ENCODE results near the gene GTF3C2. TPM values are rescaled to one million over a fixed set of nuclear protein-coding genes. Genes with fewer than 3 reads are reported as not detected.

GTF3C2 gene
- total RNA-seq, 1 experiment from 2014 or later, result 77.7 TPM

GRCh38 chr2:27314709-27315108, 41.9 kb downstream of the GTF3C2 start:
- Histone ChIP-seq H3K36me3 (ENCODE audit: control insufficient read depth, insufficient read depth, low read length) (no peaks in the 10 kb centered on the region), H3K9me3 (ENCODE audit: control insufficient read depth, insufficient read depth, low read depth, low read length) (no peaks in the 10 kb centered on the region), H3K4me1 (ENCODE audit: control insufficient read depth, insufficient read depth, low read length) (no peaks in the 10 kb centered on the region), H3K27ac (ENCODE audit: low read length) (no peak overlapping the region), H3K27me3 (ENCODE audit: control insufficient read depth, insufficient read depth, low read length) (no peaks in the 10 kb centered on the region), H3K4me3 (ENCODE audit: low read depth in 2 of 2, low read length in 2 of 2) (no peak overlapping the region)
- ChIA-PET CTCF (no interaction called here), POLR2A (no interaction called here)
- TF ChIP-seq REST (IDR thresholded peaks at IDR 0.05; ENCODE audit: insufficient read depth in 1 of 2, low read depth in 2 of 2, low read length in 1 of 2) (no peak), CTCF (IDR thresholded peaks at IDR 0.05) (no peak), SIN3A (IDR thresholded peaks at IDR 0.05; ENCODE audit: borderline replicate concordance, insufficient read depth, low read depth, low read length) (no peak), POLR2AphosphoS5 (IDR thresholded peaks at IDR 0.05; ENCODE audit: low read depth, low read length) (no peak), TCF7L2 (IDR thresholded peaks at IDR 0.05; ENCODE audit: low read depth, low read length) (no peak)
- in situ Hi-C loops (cut with HindIII; ENCODE audit: low pct_unique_long_range_greater_than_20kb, low sequenced_read_pairs), result no loop called here
- intact Hi-C loops (cut with micrococcal nuclease; ENCODE audit: unreplicated experiment), result no loop called here
- no peak for ATAC-seq
- no peak for DNase-seq (ENCODE audit: low read depth, low spot score)
- BruUV-seq (replicated peaks), result no TSS peak

GRCh38 chr2:27313882-27314645, 42.5 kb downstream of the GTF3C2 start:
- Histone ChIP-seq H3K4me3 (ENCODE audit: low read depth in 2 of 2, low read length in 2 of 2) (no peak overlapping the region), H3K9me3 (ENCODE audit: control insufficient read depth, insufficient read depth, low read depth, low read length) (no peaks in the 10 kb centered on the region), H3K4me1 (ENCODE audit: control insufficient read depth, insufficient read depth, low read length) (no peaks in the 10 kb centered on the region), H3K36me3 (ENCODE audit: control insufficient read depth, insufficient read depth, low read length) (no peaks in the 10 kb centered on the region), H3K27me3 (ENCODE audit: control insufficient read depth, insufficient read depth, low read length) (no peaks in the 10 kb centered on the region), H3K27ac (ENCODE audit: low read length) (no peak overlapping the region)
- in situ Hi-C loops (cut with HindIII; ENCODE audit: low pct_unique_long_range_greater_than_20kb, low sequenced_read_pairs), result no loop called here
- no TSS peak for BruUV-seq (replicated peaks)
- POLR2A ChIA-PET, result interaction anchor here (0.6 to 0.9 kb wide), 2 partner anchors 11 to 67 kb away, joined by 4 to 12 read pairs; no protein-coding TSS in a partner anchor
- CTCF ChIA-PET, result no interaction called here
- DNase-seq (ENCODE audit: low read depth, low spot score) (no peak), ATAC-seq (no peak)
- intact Hi-C loops (cut with micrococcal nuclease; ENCODE audit: unreplicated experiment), result no loop called here
- no peak for TF ChIP-seq CTCF (IDR thresholded peaks at IDR 0.05)
- TF ChIP-seq POLR2AphosphoS5 (IDR thresholded peaks at IDR 0.05; ENCODE audit: low read depth, low read length), result no peak
- TF ChIP-seq TCF7L2 (IDR thresholded peaks at IDR 0.05; ENCODE audit: low read depth, low read length), result no peak
- no peak for TF ChIP-seq SIN3A (IDR thresholded peaks at IDR 0.05; ENCODE audit: borderline replicate concordance, insufficient read depth, low read depth, low read length)
- no peak for TF ChIP-seq REST (IDR thresholded peaks at IDR 0.05; ENCODE audit: insufficient read depth in 1 of 2, low read depth in 2 of 2, low read length in 1 of 2)

Measured in Panc1 (cell line).